GM12801 (cell line): Measurements from ENCODE around the gene TCERG1L.

Experiments
- TF ChIP-seq, protein P1 (sequence below): IDR thresholded peaks from one replicate; pipeline ENCODE4 v1.5.1; 2011; ENCODE audit warnings: control low read depth; ENCODE audit not compliant: insufficient read length; ENCODE audit errors: extremely low read depth

The TCERG1L gene, protein sequence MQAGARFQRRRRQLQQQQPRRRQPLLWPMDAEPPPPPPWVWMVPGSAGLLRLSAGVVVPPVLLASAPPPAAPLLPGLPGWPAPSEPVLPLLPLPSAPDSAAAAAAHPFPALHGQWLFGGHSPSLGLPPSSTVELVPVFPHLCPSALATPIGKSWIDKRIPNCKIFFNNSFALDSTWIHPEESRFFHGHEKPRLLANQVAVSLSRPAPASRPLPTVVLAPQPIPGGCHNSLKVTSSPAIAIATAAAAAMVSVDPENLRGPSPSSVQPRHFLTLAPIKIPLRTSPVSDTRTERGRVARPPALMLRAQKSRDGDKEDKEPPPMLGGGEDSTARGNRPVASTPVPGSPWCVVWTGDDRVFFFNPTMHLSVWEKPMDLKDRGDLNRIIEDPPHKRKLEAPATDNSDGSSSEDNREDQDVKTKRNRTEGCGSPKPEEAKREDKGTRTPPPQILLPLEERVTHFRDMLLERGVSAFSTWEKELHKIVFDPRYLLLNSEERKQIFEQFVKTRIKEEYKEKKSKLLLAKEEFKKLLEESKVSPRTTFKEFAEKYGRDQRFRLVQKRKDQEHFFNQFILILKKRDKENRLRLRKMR

GRCh38 chr10:131311661-131312477 lies at the start of gene TCERG1L:
Gene TCERG1L, minus strand, starts transcription at chr10:131311721. Its CDS starts 86 bp downstream, at chr10:131311635.
- TF ChIP-seq, protein P1, sequence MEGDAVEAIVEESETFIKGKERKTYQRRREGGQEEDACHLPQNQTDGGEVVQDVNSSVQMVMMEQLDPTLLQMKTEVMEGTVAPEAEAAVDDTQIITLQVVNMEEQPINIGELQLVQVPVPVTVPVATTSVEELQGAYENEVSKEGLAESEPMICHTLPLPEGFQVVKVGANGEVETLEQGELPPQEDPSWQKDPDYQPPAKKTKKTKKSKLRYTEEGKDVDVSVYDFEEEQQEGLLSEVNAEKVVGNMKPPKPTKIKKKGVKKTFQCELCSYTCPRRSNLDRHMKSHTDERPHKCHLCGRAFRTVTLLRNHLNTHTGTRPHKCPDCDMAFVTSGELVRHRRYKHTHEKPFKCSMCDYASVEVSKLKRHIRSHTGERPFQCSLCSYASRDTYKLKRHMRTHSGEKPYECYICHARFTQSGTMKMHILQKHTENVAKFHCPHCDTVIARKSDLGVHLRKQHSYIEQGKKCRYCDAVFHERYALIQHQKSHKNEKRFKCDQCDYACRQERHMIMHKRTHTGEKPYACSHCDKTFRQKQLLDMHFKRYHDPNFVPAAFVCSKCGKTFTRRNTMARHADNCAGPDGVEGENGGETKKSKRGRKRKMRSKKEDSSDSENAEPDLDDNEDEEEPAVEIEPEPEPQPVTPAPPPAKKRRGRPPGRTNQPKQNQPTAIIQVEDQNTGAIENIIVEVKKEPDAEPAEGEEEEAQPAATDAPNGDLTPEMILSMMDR, result no peak

DNA sequence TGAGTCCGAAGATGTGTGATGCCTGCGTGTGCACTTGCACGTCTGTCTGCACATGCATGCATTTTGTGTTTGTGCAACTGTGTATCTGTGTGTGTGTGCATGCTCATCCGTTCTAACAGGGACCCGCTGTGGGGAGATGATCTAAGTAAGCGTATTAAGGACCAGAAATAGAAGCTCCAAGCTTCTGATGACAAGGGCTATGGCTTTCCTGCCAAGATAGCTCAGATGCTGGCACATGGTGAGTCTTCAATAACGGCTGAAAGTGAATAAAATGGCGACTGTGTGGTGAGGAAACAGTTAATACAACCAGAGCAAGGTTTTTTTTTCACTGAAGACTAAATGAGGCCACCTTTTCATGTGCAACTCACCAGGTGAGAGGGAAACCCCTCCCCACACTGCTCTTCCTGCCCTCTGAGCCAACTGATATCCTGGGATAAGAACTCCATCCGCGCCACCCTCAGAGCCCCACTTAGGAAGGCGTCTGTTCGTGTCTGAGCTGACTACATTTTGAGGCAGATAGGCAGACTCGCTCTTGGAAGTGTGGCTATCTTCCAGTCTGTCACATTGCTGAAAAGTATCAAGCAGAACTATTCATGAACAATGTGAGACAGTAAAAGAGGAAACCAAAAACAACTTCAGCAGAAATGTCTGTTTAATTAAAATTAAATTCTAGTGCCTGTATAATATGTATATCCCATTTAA lies 47.4 kb upstream of the TCERG1L start:
- TF ChIP-seq, protein P1, result no peak

GRCh38 chr10:131356442-131356841 lies 44.9 kb upstream of the TCERG1L start:
- TF ChIP-seq, protein P1, result no peak

GRCh38 chr10:131355881-131356280 lies 44.4 kb upstream of the TCERG1L start:
- TF ChIP-seq, protein P1, result no peak

GRCh38 chr10:131355056-131355455 lies 43.5 kb upstream of the TCERG1L start:
- TF ChIP-seq, protein P1, result no peak

GRCh38 chr10:131354380-131354779 lies 42.9 kb upstream of the TCERG1L start:
- TF ChIP-seq, protein P1, result no peak
